Sigmoid colon (tissue), 7 donors: ENCODE measurements around the gene PRRT4. TPM values are rescaled to one million over a fixed set of nuclear protein-coding genes. Genes with fewer than 3 reads are reported as not detected.

Experiments used
- DNase-seq: peaks from one replicate; pipeline ENCODE4 v3.0.0-alpha.2; 2019
- H3K27ac ChIP-seq, 4 donors: fragments of 200-600 bp; sonication (generic); one replicate each; pipeline ENCODE4 v1.5.1; 2016 to 2019; ENCODE audit warnings: mild to moderate bottlenecking in 1 of 4
- H3K27me3 ChIP-seq, 3 donors: fragments of 200-600 bp; sonication (generic); one replicate each; pipeline ENCODE4 v1.5.1; 2019; ENCODE audit warnings: mild to moderate bottlenecking in 1 of 3
- H3K36me3 ChIP-seq, 4 donors: fragments of 200-600 bp; sonication (generic); one replicate each; pipeline ENCODE4 v1.5.1; 2016 to 2019
- H3K4me1 ChIP-seq, 4 donors: fragments of 200-600 bp; sonication (generic); one replicate each; pipeline ENCODE4 v1.5.1; 2017 to 2019
- H3K4me3 ChIP-seq, 4 donors: fragments of 200-600 bp; sonication (generic); one replicate each; pipeline ENCODE4 v1.5.1; 2017 to 2019; ENCODE audit warnings: mild to moderate bottlenecking in 2 of 4, moderate library complexity in 1 of 4
- H3K9me3 ChIP-seq, 4 donors: fragments of 200-600 bp in 3 of 4; sonication (generic) in 3 of 4; one replicate each; pipeline versions ENCODE4 v1.5.1 to v1.6.1; 2013 to 2019
- EP300 ChIP-seq, 4 donors: sonication (generic); formaldehyde crosslinking; IDR thresholded peaks; one replicate each; pipeline ENCODE4 v1.6.1; 2017; ENCODE audit warnings: antibody characterized with exemption in 4 of 4
- POLR2A ChIP-seq, 2 donors: fragments of 450-650 bp; IDR thresholded peaks; one replicate each; pipeline ENCODE4 v1.6.1; 2016; ENCODE audit warnings: antibody characterized with exemption in 2 of 2, mild to moderate bottlenecking in 2 of 2, moderate library complexity in 2 of 2
- POLR2AphosphoS5 ChIP-seq, 4 donors: sonication (generic); formaldehyde crosslinking; IDR thresholded peaks; one replicate each; pipeline ENCODE4 v1.6.1; 2017; ENCODE audit warnings: antibody characterized with exemption in 4 of 4
- WGBS, 2 donors: extraction: QIAGEN DNeasy Blood & Tissue Kit; methylation state at CpG; one replicate each; pipeline ENCODE4 v1.1.7; 2013; 5-methylcytosine and 5-hydroxymethylcytosine counted together
- intact Hi-C: fragments of 100-400 bp; cut with DNase I; formaldehyde crosslinking; loops from one replicate; pipeline ENCODE4 v1.15.1; 2023
- polyA plus RNA-seq, 3 donors: library from polyadenylated mRNA; stranded (reverse); fragments of 200-250 nt; gene quantifications; one replicate each; pipeline ENCODE4 v1.2.3, GENCODE V29; 2013
- total RNA-seq, 4 donors: library from RNA; depleted of rRNA; stranded (reverse); fragments of >200 nt; gene quantifications; one replicate each; pipeline ENCODE4 v1.1.0, GENCODE V29; 2016
- TF ChIP-seq, protein P1 (sequence below), 4 experiments: fragments of 450-650 bp in 3 of 4; fragments of 200-600 bp in 1 of 4; IDR thresholded peaks; one replicate each; pipeline ENCODE4 v1.5.1; 2016 to 2019; ENCODE audit warnings: antibody characterized with exemption in 4 of 4, mild to moderate bottlenecking in 3 of 4, moderate library complexity in 2 of 4
- donor health status: healthy with polysubstance abuse.
- donor health status: Bipolar disorder and iron deficiency.
- donor health status: healthy.

The PRRT4 gene
- total and polyA plus RNA-seq, 7 donors = 0.27 to 1.1 (median 0.83) TPM; not detected in 2

GRCh38 chr7:128390871-128391565 is 29.5 kb upstream of the PRRT4 start:
- WGBS, 2 donors = 68 to 85% methylated on average over 3 of the region's 3 CpGs
- DNase-seq = no peak
- H3K9me3 ChIP-seq = no peaks in the 10 kb centered on the region

DNA sequence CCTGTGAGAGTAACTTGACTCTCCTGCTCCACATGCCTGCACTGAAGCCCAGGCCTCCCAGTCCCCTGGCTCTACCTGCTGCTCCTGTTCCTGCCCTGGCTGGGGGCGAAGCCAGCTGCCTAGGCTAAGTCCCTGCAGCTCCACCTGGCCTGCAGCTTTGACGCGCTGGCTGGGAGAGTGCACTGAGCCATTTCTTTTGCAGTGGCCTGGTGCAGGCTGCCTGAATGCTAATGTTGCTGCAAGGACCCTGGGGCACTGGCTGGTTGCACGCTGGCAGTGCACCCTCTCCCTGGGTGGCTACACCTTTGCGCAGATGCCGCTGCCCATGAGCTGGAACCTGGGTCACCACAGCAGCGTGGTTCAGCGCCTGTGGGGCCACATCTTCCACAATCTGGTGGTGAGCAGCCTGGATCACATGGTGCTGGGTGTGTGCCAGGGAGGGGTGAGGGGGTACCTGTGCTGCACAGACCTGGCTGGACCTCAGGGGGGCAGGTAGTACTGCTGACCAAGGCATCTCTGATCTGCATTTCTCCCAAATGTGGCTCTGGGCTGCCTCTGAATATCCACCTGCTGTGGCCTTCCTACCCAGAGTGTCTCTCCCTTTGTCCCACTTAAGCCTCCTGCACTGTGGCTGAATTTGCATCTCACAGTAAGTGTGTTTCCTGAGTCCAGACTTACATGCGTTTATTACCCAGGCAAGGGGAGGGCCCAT is 28.3 kb upstream of the PRRT4 start:
- Histone ChIP-seq H3K9me3 (no peaks in the 10 kb centered on the region), H3K4me3 (no peak overlapping the region), H3K27ac (no peak overlapping the region), H3K36me3 (peaks cover 0 to 32% (median 18%) of the 10 kb centered on the region in 4 donors), H3K4me1 (peaks cover 0 to 9% (median 7%) of the 10 kb centered on the region in 4 donors), H3K27me3 (no peaks in the 10 kb centered on the region)
- DNase-seq = no peak
- WGBS, 2 donors = 78 to 81% methylated on average over 9 of the region's 9 CpGs
- intact Hi-C loops = no loop called here
- TF ChIP-seq, protein P1, sequence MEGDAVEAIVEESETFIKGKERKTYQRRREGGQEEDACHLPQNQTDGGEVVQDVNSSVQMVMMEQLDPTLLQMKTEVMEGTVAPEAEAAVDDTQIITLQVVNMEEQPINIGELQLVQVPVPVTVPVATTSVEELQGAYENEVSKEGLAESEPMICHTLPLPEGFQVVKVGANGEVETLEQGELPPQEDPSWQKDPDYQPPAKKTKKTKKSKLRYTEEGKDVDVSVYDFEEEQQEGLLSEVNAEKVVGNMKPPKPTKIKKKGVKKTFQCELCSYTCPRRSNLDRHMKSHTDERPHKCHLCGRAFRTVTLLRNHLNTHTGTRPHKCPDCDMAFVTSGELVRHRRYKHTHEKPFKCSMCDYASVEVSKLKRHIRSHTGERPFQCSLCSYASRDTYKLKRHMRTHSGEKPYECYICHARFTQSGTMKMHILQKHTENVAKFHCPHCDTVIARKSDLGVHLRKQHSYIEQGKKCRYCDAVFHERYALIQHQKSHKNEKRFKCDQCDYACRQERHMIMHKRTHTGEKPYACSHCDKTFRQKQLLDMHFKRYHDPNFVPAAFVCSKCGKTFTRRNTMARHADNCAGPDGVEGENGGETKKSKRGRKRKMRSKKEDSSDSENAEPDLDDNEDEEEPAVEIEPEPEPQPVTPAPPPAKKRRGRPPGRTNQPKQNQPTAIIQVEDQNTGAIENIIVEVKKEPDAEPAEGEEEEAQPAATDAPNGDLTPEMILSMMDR (IDR thresholded peaks at IDR 0.05) = no peak
- TF ChIP-seq POLR2A (IDR thresholded peaks at IDR 0.05) = no peak
- TF ChIP-seq EP300 (IDR thresholded peaks at IDR 0.05) = no peak
- no peak for TF ChIP-seq POLR2AphosphoS5 (IDR thresholded peaks at IDR 0.05)

More at GRCh38 chr7:128390871-128391565, 29.5 kb upstream of the PRRT4 start:
- Histone ChIP-seq H3K27ac (no peak overlapping the region), H3K36me3 (peaks cover 3 to 45% (median 24%) of the 10 kb centered on the region in 4 donors), H3K4me3 (no peak overlapping the region), H3K4me1 (peaks cover 0 to 9% (median 7%) of the 10 kb centered on the region in 4 donors), H3K27me3 (no peaks in the 10 kb centered on the region)
- TF ChIP-seq POLR2AphosphoS5 (IDR thresholded peaks at IDR 0.05) = no peak
- no peak for TF ChIP-seq POLR2A (IDR thresholded peaks at IDR 0.05)
- no peak for TF ChIP-seq EP300 (IDR thresholded peaks at IDR 0.05)
- TF ChIP-seq, protein P1 (IDR thresholded peaks at IDR 0.05) = no peak
- intact Hi-C loops = no loop called here

DNA sequence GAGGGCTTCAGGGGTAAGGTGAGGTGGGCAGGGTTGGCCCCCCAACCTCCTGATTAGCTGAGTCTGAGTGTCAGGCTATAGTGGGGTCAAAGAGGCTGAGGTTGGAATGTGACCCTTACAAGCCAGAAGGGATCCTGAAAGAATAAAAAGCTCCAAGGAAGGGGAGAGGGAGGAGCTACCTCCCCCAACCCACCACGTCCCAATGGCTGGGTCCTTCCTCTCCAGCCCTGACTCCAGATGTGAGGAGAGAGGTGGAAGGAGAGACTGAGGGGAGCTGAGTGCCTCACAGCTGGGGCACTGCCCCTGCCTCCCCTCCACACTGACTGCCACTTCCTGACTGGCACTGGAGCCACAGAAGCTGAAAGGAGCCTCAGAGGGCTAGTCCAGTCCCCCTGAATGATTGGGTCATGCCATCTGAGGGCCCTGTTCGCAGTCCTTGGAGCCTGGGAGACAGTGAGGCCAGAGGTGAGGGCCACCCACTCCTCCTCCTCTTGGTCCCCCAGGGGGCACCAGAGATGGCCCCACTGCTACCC is 27.7 kb upstream of the PRRT4 start:
- DNase-seq = no peak
- Histone ChIP-seq H3K27me3 (no peaks in the 10 kb centered on the region), H3K4me3 (no peak overlapping the region), H3K4me1 (peaks cover 0 to 9% (median 7%) of the 10 kb centered on the region in 4 donors), H3K36me3 (peaks cover 0 to 26% (median 14%) of the 10 kb centered on the region in 4 donors), H3K9me3 (no peaks in the 10 kb centered on the region), H3K27ac (no peak overlapping the region)
- intact Hi-C loops = no loop called here
- TF ChIP-seq, protein P1 (IDR thresholded peaks at IDR 0.05) = no peak
- TF ChIP-seq POLR2AphosphoS5 (IDR thresholded peaks at IDR 0.05) = no peak
- no peak for TF ChIP-seq POLR2A (IDR thresholded peaks at IDR 0.05)
- TF ChIP-seq EP300 (IDR thresholded peaks at IDR 0.05) = no peak
- 60 to 69% methylated on average over 2 of the region's 2 CpGs for WGBS, 2 donors

DNA sequence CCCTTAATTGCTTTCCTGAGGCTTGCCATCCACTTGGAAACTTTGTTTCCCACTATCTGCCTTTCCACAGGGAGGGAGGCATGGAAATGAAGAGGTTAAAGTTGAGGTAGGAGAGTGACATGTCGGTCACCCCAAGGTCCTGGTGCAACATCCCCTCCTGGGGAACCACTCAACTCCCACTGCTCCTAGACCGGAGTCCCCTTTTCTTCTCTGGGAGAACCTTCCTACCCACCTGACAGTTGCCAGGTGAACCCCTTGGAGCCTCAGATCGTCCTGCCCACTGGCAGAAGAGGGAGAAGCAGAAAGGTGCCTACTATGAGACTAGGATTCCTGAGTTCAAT is 26.6 kb upstream of the PRRT4 start:
- TF ChIP-seq, protein P1 (IDR thresholded peaks at IDR 0.05) = no peak
- TF ChIP-seq POLR2A (IDR thresholded peaks at IDR 0.05) (no peak), EP300 (IDR thresholded peaks at IDR 0.05) (no peak), POLR2AphosphoS5 (IDR thresholded peaks at IDR 0.05) (no peak)
- H3K4me1 ChIP-seq = peaks cover 0 to 9% (median 7%) of the 10 kb centered on the region in 4 donors
- peaks cover 0 to 16% (median 6%) of the 10 kb centered on the region in 4 donors for H3K36me3 ChIP-seq
- no peak for DNase-seq
- intact Hi-C loops = no loop called here
- no peaks in the 10 kb centered on the region for H3K27me3 ChIP-seq
- no peaks in the 10 kb centered on the region for H3K9me3 ChIP-seq
- H3K27ac ChIP-seq = no peak overlapping the region
- 52 to 73% methylated on average over 3 of the region's 3 CpGs for WGBS, 2 donors
- no peak overlapping the region for H3K4me3 ChIP-seq
